Measurements from ENCODE around the gene POLR1C.

Gene POLR1C

GRCh38 chr6:43477235-43478007, 39.5 kb upstream of the POLR1C start, which contains the start of gene TJAP1 (continued):
- TF ChIP-seq ZNF366 (tag by site-specific recombination; conservative IDR thresholded peaks at IDR 0.05): peak; percentile 62
- 0 out of 2 replicates have a peak, but pooled peaks have one; percentile 15 for TF ChIP-seq ZFP69B (tag by site-specific recombination; IDR thresholded peaks at IDR 0.05)
- no peak for TF ChIP-seq ZNF791 (tag by site-specific recombination; IDR thresholded peaks at IDR 0.05)
- TF ChIP-seq ZNF843 (tag by site-specific recombination; IDR thresholded peaks at IDR 0.05): 0 out of 2 replicates have a peak, but pooled peaks have one; percentile 19
- no peak for TF ChIP-seq HOXD13 (CRISPR knock-in tag; IDR thresholded peaks at IDR 0.05; ENCODE audit: borderline replicate concordance)
- peak; percentile 53 for TF ChIP-seq ZNF394 (tag by site-specific recombination; IDR thresholded peaks at IDR 0.05; ENCODE audit: borderline replicate concordance)
- TF ChIP-seq ZNF530 (tag by site-specific recombination; IDR thresholded peaks at IDR 0.05; ENCODE audit: low read depth): no peak
- peak; percentile 95 for TF ChIP-seq ZNF76 (tag by site-specific recombination; IDR thresholded peaks at IDR 0.05; ENCODE audit: borderline replicate concordance, low read depth)
- peak; percentile 61; the same call in 1 of the 2 replicates for TF ChIP-seq ZNF2 (tag by site-specific recombination; IDR thresholded peaks at IDR 0.05)
- no peak for TF ChIP-seq ZNF404 (tag by site-specific recombination; IDR thresholded peaks at IDR 0.05)
- TF ChIP-seq, protein P1, sequence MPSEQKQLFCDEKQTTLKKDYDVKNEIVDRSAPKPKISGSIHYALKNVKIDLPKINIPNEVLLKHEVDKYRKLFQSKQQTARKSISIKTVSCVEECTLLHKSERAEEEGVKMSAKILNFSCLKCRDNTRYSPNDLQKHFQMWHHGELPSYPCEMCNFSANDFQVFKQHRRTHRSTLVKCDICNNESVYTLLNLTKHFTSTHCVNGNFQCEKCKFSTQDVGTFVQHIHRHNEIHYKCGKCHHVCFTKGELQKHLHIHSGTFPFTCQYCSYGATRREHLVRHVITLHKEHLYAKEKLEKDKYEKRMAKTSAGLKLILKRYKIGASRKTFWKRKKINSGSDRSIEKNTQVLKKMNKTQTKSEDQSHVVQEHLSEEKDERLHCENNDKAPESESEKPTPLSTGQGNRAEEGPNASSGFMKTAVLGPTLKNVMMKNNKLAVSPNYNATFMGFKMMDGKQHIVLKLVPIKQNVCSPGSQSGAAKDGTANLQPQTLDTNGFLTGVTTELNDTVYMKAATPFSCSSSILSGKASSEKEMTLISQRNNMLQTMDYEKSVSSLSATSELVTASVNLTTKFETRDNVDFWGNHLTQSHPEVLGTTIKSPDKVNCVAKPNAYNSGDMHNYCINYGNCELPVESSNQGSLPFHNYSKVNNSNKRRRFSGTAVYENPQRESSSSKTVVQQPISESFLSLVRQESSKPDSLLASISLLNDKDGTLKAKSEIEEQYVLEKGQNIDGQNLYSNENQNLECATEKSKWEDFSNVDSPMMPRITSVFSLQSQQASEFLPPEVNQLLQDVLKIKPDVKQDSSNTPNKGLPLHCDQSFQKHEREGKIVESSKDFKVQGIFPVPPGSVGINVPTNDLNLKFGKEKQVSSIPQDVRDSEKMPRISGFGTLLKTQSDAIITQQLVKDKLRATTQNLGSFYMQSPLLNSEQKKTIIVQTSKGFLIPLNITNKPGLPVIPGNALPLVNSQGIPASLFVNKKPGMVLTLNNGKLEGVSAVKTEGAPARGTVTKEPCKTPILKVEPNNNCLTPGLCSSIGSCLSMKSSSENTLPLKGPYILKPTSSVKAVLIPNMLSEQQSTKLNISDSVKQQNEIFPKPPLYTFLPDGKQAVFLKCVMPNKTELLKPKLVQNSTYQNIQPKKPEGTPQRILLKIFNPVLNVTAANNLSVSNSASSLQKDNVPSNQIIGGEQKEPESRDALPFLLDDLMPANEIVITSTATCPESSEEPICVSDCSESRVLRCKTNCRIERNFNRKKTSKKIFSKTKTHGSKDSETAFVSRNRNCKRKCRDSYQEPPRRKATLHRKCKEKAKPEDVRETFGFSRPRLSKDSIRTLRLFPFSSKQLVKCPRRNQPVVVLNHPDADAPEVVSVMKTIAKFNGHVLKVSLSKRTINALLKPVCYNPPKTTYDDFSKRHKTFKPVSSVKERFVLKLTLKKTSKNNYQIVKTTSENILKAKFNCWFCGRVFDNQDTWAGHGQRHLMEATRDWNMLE (tag by site-specific recombination; conservative IDR thresholded peaks at IDR 0.05; ENCODE audit: low read depth): 0 out of 2 replicates have a peak, but pooled peaks have one; percentile 11
- no peak for TF ChIP-seq OVOL3 (tag by site-specific recombination; IDR thresholded peaks at IDR 0.05)
- TF ChIP-seq ZNF473 (tag by site-specific recombination; IDR thresholded peaks at IDR 0.05): no peak
- peak; percentile 85 for TF ChIP-seq ZNF335 (tag by site-specific recombination; conservative IDR thresholded peaks at IDR 0.05)

- no peaks in the 10 kb centered on the region for H3K9me3 ChIP-seq (ENCODE audit: control insufficient read depth, insufficient read depth, low read depth, low read length)
- CTCF ChIA-PET: interaction anchor here (1.0 to 2.0 kb wide), 3 partner anchors 9 to 24 kb away, joined by 3 to 9 read pairs (median 7); no protein-coding TSS in a partner anchor
- H3K4me1 ChIP-seq (ENCODE audit: control insufficient read depth, insufficient read depth, low read length): peaks cover 10% of the 10 kb centered on the region
- peak overlapping the region; percentile 81 for H3K4me3 ChIP-seq (ENCODE audit: low read depth, low read length)
- POLR2A ChIA-PET: interaction anchor here (0.6 to 2.2 kb wide), 21 partner anchors 8 to 696 kb away, joined by 3 to 13 read pairs (median 5); partner anchors contain the start of genes ABCC10, BICRAL, LRRC73 and POLH
- TF ChIP-seq ZNF302 (tag by site-specific recombination; IDR thresholded peaks at IDR 0.05; ENCODE audit: low read depth) (no peak), ZFP37 (tag by site-specific recombination; IDR thresholded peaks at IDR 0.05) (no peak), MEIS1 (CRISPR knock-in tag; IDR thresholded peaks at IDR 0.05; ENCODE audit: borderline replicate concordance) (no peak)
- TF ChIP-seq, protein P2, sequence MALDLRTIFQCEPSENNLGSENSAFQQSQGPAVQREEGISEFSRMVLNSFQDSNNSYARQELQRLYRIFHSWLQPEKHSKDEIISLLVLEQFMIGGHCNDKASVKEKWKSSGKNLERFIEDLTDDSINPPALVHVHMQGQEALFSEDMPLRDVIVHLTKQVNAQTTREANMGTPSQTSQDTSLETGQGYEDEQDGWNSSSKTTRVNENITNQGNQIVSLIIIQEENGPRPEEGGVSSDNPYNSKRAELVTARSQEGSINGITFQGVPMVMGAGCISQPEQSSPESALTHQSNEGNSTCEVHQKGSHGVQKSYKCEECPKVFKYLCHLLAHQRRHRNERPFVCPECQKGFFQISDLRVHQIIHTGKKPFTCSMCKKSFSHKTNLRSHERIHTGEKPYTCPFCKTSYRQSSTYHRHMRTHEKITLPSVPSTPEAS (tag by site-specific recombination; IDR thresholded peaks at IDR 0.05): no peak
- TF ChIP-seq, protein P3, sequence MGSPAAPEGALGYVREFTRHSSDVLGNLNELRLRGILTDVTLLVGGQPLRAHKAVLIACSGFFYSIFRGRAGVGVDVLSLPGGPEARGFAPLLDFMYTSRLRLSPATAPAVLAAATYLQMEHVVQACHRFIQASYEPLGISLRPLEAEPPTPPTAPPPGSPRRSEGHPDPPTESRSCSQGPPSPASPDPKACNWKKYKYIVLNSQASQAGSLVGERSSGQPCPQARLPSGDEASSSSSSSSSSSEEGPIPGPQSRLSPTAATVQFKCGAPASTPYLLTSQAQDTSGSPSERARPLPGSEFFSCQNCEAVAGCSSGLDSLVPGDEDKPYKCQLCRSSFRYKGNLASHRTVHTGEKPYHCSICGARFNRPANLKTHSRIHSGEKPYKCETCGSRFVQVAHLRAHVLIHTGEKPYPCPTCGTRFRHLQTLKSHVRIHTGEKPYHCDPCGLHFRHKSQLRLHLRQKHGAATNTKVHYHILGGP (tag by site-specific recombination; IDR thresholded peaks at IDR 0.05): no peak
- peak overlapping the region; percentile 50; the same call in 1 of the 2 replicates for H3K27ac ChIP-seq (ENCODE audit: extremely low read depth, low read depth, low read length)
- H3K36me3 ChIP-seq (ENCODE audit: control insufficient read depth in 2 of 2, insufficient read depth in 1 of 2, low read length in 2 of 2): peaks cover 0 to 19% of the 10 kb centered on the region in 2 experiments; a peak in 2 of 3 replicates
Measured at GRCh38 chr6:43478008-43478372, 38.9 kb upstream of the POLR1C start.
